NCI-H446 treated with DMSO at 0.1 percent for 48 hours (cell line): Measurements from ENCODE around the gene DHCR7.

ENCODE experiments used
- DNase-seq: peaks from one replicate; lab custom pipeline; 2025; lab: John Stamatoyannopoulos, UW

DHCR7 gene

DNA sequence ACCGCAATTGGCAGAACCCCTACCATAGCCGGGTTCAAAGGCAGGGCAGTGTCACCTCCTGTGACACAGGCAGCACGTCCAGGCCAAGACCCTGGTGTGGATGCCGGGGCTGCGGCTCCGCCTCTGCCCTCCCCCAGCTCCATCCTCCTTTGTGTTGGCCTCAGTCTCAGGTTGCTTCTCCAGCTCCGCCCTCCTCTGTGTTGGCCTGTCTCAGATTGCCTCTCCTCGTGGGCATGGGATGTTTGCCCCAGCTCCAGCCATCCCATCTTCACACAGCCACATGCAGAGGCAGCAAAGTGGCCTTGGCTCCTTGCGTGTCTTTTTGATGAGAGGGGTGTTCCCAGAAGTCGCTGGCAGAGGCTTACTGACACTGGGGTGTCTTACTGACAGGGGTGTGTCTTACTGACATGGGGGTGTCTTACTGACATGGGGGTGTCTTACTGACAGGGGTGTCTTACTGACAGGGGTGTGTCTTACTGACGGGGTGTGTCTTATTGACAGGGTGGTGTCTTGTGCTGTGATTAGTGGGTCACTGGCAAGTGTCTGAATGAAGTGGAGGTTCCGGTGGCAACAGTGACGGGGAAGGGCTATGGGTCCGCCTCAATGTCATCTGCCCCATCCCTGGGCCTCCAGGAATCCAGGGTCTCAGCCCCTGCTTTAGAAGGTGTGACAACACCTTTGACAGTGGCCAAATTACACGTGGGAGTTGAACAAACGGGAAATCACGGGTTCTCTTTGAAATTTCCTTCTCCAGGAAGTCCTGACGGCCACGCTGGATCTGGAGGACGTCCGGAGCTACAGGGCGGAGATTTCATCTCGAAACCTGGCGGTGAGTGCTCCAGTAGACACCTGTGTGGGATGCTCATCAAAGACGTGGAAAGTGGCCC lies 29.7 kb upstream of the DHCR7 start:
- DNase-seq, result no peak

DNA sequence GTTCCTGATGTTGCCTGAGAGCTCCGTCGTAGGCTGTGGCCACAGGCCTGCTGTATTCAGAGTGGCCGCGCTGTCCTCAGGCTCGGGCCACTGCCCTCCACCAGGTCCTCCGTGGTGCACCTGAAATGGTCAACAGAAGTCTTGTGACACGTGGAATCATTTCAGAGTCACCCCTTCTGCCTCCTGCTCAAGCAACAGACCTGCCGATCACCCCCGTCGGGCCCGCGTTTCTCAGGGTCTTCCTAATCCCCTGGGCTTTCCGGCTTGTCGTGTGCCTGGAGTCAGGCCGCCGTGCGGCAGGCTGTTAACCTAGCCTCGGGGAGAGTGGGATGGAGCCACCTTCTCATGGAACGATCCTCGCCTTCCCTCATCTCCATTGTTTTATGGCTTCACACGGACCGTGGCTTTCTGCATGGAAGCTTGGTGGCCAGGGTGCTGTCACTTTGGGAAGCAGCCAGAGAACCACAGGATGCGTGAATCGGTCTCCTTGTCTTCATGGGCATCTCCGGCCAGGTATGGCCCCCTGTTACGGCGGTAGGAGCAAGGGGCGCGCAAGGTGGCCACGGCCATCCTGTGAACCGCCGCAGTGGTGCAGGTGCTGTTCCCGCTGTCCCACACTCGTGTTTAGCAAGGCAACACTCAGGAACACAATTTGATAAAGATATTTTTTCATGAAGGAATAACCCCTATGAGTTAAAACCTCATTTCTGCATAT lies 28.9 kb upstream of the DHCR7 start:
- no peak for DNase-seq

DNA sequence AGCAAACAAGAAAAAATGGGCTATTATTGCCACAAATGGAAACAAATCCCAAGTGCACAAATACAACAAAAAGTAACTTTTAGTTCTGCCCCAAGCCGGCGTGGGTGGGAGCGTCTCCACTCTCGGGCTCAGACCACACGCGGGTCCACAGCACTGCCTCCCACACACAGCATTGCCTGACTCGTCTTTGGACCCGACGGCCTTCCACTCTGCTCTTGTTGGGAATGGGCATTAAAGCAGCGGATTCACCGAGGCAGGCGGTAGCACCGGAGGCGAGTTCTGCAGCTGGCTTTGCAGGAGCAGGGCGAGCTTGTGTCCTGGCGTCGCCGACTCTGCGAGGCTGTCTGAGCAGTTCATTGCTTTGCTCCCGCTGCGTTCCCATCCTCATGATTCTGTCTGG lies 27.8 kb upstream of the DHCR7 start:
- no peak for DNase-seq

DNA sequence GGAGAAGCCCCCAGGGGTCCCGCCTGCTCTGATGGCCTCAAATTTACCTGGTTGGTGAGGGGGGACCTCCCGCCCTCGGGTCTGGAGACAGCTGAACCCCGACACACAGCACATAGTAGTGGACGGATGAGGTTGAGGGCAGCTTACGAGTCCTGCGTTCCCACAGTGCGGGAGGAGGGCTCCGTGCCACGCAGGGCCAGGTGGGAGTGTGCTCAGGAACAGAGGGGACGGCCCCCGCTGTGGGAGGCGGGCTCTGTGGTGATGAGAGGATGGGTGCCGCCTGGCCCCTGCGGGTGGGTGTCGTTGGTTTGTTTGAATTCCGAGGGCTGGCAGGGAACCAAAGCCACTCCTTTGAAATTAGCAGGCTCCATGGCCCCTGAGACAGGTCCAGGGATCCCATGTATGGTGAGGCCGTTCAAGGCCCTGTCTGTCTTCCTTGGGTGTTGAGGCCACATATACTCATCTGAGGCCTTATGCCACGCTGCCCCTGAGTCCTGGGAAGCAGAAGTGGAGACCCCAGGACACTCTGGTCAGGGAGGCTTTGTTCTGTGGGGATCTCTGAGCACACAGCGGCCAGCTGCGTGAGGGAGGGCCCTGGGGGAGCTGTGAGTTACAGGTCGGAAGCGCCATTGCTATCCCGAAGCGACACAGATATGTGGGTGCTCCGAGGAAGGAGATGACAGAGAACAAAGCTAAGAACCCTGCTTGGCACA lies 26.7 kb upstream of the DHCR7 start:
- DNase-seq, result no peak

DNA sequence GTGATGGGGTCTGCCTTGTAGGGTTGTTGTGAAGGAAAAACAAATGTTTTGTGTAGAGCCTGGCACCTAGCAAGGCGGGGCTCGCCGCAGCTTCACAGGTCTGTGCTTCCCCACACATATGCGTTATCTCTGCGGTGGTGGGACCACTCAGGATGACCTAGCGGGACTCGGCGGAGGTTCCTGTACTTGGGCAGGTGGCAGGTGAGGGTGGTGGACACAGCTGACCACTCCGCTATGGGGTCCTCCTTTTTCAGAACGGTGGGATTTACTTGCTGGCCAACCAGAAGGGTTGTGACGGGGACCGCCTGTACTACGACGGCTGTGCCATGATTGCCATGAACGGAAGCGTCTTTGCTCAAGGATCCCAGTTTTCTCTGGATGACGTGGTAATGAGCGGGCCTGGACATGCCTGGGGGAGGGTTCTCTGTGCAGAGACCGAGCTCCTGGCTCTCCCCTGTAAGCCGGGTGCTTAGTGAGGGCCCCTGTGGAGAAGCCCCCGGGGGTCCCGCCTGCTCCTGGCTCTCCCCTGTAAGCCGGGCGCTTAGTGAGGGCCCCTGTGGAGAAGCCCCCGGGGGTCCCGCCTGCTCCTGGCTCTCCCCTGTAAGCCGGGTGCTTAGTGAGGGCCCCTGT lies 26.1 kb upstream of the DHCR7 start:
- DNase-seq, result no peak

DNA sequence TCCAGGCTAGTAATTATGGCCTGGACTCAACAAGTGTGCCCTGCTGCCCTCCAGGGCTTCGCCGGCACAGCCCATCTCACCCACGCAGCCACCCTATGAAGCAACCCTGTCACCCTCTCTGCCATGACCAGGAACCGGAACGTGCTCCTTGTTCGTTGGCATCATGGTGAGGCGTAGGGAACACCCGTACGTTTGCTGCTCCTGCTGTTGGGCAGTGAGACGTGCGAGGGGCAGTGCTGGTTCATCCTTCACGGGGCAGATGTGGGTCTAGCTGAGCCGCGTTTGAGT lies 25.5 kb upstream of the DHCR7 start:
- DNase-seq, result no peak

DNA sequence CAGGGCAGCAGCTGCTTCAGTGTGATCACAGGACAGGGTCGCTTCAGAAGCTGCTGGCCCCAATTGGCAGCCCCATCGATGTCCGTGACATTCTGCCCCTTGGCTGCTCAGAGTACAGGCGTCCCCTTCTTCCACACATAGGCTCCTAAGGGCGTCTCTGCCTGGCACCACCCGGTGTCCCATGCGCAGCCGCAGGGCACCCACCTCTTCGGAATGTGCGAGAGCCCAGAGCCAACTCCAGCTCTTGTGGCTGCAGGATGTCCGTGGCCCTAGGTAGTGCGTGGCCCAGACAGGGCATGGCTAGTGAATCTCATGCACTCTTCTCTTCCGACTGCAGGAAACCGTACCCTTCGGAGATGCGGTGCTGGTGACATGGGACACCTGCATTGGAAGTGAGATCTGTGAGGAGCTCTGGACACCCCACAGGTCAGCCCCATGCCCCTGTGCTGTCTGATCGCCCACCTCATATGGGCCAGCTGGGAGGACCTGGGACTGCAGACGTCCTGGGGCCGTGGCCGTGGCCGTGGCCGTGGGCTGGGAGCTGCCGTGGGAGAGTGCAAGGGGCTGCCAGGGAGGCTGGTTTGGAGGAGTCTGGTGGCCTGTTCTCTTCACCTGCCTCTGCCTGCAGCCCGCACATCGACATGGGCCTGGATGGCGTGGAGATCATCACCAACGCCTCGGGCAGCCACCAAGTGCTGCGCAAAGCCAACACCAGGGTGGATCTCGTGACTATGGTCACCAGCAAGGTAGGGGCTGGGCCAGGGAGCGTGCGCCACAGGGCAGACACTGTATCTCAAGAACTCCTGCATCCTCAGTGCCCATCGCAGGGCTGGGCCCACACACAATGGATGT lies 25.0 kb upstream of the DHCR7 start:
- DNase-seq, result no peak

DNA sequence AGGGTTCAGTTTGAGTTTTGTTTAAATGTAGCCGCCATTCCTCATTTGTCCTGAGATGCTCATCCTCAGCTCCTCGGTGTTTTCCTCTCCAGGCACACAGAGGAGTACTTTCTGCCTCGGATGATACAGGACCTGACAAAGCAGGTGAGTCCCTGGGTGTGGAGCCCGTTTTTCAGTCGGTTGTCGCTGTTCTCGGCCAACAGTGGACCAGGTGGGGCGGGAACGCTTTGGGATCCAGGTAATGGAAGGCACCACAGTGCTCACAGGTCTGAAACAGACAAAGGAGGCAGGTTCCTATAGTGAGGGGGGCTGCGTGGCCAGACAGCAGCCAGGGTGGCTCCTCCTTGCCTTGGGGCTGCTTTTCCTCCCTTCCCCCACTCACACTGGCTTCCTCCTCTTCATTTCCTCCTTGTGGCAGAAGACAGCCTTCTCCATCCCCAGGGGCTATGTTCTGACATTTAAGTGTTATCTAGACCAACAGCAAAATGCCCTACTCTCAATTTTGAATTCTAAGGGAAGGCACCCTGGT lies 24.2 kb upstream of the DHCR7 start:
- no peak for DNase-seq

DNA sequence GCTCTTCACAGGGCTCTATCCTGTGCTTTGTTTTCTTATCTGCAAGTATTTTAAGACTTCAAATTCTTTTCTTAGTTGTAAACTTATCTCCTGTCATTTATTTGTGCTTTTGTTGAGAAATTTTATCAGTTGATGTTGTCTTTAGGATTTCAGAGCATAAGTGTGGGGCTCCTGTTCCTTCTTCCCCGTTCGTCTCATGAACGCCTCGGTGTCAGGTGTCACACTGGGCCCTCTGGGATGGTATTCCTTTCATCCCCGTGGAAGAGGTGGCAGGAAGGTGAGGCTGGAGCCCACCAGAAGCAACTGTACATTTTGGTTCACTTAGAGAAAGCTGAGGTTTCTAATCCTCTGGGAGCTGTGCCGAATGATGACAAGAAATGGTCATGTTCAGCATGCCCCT lies 22.8 kb upstream of the DHCR7 start:
- DNase-seq, result no peak

DNA sequence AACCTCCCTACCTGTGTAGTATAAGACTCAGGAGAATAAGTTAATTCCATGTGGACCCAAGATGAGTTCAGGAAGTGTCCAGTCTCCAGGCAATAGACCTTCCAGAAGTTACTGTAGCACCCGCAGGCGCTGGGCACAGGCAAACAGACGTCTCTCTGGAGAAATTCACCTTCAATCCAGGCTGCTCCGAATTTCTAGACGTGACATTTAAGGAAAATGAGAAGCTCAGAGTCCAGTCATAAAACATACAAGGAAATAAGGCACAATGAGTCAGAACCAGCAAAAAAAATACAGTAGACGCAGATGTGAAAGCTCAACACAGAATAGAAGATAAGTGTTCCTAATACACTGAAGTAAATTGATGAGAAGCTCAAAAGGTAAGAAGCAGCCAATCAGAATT lies 19.0 kb upstream of the DHCR7 start:
- no peak for DNase-seq

DNA sequence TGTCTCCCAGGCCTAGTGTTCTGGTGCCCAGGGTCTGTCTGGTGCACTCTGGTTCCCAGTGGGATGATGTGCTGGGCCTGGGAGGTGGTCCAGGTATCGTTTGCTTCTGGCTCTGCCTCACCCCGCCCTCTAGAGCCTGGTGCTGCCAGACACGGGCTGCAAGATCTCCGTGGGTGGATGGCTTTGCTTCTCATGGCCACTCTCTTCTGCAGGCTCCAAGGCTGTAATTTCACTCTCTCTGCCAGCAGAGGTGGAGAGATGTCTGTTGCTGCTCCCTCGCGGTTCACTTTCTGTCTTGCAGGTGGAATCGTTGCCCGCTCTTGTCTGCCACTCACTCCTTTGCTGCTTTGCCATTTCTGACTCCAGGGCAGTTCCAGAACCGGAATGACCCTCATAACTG lies 18.2 kb upstream of the DHCR7 start:
- no peak for DNase-seq

DNA sequence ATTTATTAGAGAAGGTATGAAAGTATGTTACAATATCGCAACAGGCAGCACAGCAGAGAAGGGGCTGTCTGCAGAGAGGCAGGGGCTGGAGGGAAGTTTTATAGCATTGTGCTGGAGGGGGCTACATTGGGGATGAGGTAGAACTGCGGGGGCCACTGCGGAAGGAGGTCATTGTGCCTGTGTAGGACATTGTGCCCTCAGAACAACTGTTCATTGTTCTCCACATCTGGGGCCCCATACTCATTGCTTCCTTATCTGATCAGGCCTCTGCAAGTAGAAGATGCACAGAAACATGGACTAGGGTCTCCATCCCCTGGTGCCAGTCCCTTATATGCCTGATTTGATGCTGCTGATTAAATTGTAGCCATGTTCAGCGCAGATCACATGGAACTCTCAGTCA lies 16.9 kb upstream of the DHCR7 start:
- DNase-seq, result no peak

DNA sequence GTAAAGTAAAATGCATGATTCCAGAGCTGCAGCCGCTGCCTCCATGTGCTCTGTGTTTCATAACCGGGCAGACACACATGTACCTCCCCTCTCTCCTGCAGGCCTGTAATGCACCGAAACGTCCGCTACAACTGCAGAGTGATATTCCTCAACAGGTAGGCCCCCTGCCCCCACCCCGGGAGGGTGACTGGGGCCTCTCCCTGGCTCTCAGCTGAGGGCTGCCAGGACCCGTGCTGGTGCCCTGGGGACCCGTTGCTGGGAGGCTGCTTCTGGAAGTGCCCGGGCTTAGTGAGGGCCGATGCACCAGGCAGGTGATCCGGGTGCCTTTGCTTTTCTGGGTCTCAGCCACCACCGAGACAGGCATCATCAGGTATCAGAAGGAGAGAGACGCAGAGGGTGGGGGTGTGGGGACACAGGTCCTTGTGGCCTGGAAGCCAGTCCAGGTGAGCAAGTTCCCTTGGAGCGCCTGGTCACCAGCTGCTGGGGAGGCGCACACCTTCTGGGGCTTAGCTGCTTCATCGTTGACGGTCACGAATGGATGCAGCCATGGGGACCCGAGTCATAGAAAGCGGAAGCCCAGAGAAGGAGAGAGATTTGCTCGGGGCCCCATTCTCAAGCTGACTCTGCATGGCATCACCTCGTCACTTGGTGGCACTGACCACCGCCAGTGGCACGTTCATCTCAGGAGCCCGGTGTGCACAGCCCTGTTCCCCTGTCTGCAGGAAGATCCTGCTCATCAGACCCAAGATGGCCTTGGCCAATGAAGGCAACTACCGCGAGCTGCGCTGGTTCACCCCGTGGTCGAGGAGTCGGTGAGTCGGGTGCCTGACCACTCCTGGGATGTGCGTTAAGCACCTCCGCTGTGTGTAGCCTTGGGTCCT lies 15.4 kb upstream of the DHCR7 start:
- DNase-seq, result no peak

DNA sequence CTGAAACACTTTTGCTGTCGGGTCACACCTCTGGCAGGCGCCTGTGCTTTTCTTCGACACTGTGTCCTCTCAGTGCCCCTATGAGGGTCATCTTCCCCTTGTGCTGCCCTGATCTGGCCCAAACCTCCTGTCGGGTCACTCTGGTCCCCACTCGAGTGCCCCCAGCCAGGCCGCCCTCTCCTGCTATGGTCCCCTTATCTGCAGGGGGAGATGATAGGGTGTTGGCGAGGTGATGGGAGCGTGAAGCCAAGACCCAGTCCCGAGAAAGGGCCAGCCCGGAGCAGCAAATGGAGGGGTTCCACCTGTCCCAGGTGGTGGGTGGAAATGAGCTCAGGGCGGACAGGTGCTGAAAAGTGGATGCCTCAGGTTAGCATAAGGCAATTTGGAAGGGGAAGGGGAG lies 14.5 kb upstream of the DHCR7 start:
- DNase-seq, result no peak

DNA sequence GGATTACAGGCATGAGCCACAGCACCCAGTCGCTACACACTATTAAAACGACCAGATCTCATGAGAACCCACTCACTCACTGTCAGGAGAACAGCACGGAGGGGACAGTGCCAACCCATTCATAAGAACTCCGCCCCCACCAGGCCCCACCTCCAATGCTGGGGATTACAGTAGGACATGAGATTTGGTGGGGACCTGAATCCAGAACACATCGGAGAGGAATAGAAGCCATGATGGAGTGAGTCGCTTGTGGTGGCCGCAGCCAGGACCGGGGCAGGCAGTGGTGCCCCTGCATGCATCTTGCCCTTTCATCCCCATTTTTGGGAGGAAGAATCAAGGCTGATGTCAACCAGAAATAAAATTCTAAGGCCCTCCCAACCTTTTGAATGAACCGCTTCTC lies 13.5 kb upstream of the DHCR7 start:
- no peak for DNase-seq

DNA sequence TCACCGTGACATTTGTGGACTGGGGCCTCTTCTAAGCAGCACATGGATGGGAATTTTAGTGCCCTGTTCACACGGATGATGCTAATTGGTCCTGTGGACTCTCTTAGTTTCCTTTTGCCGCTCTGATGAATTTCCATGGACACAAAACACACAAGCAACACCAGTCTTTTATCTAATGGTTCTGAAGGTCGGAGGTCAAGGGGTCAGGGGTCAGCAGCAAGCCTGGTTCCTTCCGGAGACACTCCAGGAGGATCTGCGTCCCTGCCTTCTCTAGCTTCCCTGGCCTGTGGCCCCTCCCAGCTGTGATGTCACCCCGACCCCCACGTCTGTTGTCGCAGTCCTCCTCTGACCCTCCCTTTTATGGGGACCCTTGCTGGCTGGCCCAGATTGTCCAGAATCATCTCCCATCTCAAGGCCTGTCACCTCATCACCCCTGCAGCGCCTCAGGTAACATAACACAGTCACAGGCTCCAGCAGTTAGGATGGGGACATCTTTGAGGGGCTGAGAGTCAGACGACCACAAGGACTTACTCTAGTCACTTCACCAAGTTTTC lies 11.7 kb upstream of the DHCR7 start:
- no peak for DNase-seq

DNA sequence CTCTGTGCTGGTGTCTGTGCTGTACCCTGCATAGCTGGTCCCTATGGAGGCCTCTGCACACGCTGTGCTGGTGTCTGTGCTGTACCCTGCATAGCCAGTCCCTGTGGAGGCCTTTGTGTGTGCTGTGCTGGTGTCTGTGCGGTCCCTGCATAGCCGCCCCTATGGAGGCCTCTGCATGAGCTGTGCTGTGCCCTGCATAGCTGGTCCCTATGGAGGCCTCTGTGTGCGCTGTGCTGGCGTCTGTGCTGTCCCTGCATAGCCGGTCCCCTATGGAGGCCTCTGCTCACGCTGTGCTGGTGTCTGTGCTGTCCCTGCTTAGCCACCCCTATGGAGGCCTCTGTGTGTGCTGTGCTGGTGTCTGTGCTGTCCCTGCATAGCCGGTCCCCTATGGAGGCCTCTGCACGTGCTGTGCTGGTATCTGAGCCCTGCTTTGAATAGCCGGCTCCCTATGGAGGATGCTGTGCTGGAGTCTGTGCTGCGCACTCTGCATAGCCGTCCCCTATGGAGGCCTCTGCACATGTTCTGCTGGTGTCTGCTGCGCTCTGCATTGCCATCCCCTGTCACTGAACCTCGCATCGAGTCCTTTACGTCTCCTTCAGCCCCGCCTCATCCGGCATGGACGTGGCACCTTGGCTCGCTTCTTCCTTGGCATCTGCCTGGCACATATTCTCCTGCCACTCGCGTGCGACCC lies 11.0 kb upstream of the DHCR7 start:
- DNase-seq, result no peak

DNA sequence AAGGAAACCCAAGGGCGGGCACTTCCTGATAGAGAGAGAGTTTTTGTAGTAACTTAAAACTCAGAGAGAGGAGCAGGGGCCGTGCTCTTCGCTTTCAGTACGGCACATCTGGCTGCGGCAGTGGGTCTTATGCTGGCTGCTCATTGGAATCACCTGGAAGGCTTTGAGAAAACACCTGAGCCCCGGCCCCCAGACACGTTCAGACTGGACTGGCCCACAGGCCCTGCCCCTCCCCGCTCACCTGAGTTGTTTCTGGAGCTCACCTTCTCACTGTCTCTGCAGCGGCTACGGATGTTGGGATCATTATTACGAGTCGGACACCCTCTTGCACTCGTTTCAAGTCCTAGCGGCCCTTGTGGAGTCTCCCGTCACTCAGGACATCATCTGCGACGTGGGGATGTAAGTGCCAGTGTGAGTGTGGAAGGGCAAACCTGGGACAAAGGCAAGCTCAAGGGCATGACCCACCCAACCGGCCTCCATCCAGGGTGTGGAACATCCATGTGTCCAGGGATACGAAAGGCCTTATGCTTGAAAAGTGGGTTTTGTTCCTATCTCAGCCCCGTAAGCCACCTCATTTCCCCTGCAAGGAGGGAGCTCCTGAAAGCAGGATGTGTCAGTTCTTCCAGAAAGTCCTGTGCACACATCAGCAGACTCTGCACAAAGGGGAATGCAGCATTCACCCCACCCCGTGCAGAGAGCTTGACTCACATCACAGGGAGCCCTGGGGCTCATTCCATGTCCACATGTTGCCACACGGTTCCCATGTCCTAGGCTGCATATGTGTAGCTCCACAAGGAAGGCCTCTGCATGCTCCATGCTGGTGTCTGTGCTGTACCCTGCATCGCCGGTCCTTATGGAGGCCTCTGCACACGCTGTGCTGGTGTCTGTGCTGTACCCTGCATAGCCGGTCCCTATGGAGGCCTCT lies 10.2 kb upstream of the DHCR7 start:
- DNase-seq, result no peak
